ENCODE results near the gene CCDC92.
"Not testable (repeated sequence)": the region's sequence is repeated elsewhere in the genome, so short reads cannot be mapped to it uniquely, and the experiment has no call there.

CCDC92 gene

DNA sequence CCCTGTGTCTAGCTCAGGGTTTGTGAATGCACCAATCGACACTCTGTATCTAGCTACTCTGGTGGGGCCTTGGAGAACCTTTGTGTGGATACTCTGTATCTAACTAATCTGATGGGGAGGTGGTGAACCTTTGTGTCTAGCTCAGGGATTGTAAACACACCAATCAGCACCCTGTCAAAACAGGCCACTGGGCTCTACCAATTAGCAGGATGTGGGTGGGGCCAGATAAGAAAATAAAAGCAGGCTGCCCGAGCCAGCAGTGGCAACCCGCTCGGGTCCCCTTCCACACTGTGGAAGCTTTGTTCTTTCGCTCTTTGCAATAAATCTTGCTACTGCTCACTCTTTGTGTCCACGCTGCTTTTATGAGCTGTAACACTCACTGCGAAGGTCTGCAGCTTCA lies 25.1 kb downstream of the CCDC92 start:
- not testable (repeated sequence) for DNase-seq

DNA sequence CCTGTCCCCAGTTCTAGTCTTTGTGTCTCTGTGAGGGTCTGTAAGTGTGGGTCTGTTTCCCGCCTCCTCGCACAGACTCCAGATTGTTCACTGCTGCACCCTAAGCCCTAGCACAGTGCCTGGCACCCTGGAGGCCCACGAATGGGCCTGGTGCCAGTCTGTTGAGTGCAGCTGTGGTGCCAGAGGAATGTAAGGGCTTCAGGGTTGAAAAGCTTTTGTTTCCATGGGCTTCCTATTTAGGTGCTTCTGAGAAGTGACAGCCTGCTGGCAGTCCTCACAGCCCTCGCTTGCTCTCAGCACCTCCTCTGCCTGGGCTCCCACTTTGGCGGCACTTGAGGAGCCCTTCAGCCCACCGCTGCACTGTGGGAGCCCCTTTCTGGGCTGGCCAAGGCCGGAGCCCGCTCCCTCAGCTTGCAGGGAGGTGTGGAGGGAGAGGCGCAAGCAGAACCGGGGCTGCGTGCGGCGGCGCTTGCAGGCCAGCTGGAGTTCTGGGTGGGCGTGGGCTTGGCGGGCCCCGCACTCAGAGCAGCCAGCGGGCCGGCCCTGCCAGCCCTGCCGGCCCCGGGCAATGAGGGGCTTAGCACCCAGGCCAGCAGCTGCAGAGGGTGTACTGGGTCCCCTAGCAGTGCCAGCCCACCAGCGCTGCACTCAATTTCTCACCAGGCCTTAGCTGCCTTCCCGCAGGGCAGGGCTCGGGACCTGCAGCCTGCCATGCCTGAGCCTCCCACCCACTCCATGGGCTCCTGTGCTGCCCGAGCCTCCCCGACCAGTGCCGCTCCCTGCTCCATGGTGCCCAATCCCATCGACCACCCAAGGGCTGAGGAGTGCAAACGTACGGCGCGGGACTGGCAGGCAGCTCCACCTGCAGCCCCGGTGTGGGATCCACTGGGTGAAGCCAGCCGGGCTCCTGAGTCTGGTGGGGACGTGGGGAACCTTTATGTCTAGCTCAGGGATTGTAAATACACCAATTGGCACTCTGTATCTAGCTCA lies 25.8 kb downstream of the CCDC92 start:
- not testable (repeated sequence) for DNase-seq

DNA sequence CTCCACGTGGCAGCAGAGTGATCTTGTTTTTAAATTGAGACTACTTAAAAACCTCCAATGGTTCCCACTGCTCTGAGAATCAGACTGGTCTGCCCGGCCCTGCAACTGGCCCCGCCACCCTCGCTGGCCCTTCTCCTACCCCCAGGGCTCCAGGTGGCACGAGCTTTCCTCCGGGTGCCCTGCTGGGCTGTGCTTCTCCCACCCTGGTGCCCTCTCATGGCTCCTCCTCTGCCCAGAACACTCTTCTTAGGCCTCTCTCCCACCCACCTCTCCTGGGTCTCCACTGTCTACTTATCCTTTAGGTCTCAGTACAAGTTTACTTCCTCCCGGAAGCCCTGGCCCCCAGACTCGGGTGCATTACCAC lies 26.5 kb downstream of the CCDC92 start:
- no peak for DNase-seq

DNA sequence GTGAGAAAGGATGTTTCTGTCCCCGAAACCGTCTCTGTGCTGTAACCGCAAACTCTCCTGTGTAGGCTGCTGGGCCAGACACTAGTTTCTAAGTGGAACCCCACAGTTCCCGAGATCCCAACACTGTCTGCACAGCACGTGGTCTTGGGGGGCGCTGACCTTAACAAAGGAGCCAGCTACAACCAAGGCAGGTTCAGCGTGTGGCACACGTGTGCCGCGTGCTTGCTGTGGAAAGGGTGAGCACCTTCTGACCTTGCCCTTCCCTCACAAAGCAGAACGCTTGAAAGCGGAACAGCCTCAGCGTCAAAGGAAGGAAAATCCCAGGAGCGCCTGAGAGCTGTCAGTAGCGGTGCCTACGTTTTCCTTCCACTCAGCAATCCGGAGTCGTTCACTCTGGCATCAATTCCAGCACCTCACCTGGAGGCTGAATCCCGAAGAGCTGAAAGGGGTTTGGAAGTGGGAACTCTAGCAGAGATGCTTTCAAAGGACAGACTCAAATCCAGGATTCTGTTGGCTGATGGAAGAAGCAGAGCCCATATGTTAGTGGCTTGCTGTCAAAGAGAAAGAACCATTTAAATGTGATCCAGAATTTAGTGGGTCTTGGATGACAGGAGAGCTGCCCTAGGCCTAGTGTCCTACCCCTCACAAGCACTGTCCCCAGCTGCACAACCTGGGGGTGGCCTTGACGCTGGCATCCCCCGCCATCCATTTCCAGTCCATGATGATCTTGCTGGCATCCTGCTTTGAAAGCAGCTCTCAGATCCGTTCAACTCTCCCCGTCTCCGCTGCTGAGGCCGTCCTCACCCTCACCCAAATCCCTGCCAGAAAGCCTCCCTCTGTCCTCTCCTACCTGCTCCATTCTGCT lies 27.1 kb downstream of the CCDC92 start:
- DNase-seq: no peak

DNA sequence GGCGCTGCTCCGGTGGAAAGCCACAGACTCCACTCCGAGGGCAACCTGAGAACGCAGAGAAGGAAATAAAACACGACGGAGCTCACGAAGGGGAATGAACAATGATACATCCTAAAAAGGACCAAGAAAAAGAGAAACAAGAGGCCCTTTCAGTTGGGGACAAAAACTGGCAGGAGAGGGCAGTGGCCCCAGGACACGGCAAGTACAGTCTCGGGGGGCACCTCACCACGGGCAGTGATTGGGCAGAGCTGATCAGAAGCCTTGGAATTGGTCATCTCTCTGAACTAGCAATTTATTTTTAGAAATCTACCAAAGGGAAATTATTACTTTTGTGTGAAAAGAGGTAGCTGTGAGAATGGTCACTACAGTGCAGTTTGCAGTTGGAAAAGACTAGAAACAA lies 27.9 kb downstream of the CCDC92 start:
- DNase-seq: no peak

DNA sequence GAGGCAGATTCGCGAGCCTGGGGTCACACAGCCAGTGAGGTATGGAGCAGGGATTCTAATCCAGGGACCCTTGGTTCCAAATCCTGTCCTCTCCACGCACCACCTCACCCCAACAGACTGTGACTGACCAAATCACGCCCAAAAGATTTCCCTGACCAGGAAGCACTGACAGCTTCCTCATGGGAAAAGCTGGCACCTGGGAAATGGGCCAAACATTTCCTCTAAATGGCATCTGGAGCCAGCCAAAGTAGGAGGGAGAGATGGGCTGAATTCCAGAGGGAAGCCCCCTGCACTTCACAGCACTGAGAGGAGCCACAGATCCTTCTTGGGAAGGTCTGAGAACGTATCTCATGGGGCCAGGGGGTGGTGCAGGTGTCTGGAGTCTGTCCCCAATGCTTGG lies 28.8 kb downstream of the CCDC92 start:
- no peak for DNase-seq

DNA sequence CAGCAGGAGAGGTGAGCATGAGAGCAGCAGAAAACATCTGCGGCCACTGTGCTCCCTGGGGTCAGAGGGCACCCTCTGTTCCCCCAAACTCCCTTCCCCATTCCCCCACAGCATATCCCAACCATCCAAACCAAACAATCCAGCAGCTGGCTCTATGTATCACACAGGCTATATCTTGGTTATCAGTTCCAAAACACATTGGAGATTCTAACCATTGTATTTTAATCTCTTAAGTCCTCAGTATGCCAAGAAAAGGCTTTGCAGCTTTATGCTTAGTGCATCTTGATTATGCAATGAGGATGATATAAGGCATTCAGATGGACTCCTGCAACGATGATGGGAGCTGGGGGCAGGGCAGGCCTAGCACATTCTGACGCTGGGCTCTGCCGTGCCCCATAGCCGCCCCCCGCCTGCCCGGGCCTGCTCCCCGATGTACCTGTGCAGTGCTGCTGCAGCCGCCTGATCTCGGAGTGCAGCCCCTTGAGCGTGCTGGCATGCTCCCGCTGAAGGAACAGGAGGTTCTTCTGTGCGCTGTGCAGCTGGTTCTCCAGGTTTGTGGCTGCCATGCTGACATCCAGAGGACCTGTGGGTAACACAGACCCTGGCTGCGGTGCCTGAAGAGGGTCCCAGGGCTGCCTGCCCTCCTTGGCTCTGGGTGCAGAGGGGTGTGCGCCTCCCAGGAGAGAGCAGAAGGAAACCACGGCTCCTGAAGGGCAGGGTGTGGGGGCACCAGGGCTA lies 29.6 kb downstream of the CCDC92 start:
- no peak for DNase-seq

DNA sequence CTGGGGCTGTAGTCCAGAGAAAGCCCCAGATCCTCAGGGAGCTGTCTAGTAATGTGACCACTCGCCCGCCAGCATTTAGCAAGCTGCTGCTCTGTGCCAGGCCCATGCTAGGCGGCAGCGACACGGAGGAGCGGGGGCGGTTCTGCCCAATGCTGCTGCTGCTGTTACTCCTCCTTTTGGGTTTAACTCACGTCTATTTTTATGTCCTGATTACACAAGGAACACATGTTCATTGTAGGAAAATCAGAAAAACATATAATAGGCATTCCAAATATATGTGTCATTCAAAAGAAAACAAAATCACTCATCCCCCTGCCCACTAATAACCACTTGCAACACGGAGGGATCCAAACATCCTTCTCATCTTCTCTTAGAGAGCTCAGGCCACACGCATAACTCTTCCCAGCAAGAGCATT lies 30.4 kb downstream of the CCDC92 start:
- DNase-seq: no peak

DNA sequence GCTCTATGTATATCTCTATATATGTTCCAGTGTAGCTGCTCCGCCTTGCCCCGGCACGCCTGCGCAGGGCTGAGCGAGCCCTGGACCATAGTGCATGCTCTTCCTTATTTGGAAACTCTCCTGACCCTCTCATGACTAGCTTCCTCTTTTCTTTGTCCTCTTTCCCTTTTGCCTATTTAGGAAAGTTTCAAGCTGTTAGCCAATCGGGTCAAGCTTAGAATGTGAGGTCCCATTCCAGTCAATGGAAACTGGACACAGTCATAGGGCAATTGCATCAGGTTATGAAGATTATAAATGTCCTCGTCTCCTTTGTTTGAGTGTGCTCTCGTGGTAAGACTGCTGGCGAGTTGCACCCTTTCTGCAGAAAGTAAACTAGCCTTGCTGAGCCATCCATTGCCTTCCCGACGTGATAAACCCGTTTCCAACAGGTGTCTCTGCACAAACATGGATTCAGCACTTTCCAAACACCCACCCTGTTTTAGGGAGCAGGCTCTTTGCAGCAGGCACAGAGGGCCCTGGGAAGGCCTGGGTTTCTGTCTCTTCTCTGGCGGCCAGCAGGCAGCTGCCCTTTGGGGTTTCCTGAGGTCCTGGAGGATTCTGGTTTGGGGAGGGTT lies 30.9 kb downstream of the CCDC92 start:
- DNase-seq: no peak

DNA sequence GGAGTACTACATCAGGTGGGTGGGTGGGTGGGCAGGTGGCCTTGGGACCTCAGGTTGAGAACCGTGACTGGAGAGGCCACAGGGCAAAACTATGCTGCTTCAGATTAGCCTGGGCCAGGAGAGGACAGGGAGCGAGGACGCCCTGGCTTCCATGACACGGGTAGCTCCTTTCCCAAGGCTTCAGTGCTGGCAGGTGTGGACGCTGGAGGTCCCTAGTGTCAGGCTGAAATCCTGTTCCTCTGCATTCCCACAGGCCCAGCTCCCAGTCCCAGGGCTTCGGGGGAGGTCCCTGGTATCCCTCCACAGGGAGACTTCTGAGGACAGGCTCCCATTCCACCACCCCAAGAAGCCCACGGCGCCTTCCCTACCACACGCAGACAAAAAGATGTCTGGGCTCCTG lies 31.6 kb downstream of the CCDC92 start:
- DNase-seq: no peak

DNA sequence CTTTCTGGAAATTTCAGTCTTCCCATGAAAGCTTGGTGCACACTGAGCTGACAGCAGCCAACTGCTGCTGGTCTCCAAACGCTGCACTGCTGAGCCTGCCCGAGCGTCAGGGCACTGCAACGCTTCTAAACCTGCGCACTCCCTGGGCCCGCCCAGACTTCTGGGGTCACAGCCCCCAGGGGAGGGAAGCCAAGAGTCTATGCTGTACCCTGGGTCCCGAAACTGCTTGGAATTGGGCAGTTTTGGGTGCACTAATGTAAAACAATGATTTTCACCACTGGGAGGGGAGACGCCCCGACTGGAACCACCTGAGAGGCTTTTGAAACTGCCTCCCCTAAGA lies 32.0 kb downstream of the CCDC92 start:
- no peak for DNase-seq

DNA sequence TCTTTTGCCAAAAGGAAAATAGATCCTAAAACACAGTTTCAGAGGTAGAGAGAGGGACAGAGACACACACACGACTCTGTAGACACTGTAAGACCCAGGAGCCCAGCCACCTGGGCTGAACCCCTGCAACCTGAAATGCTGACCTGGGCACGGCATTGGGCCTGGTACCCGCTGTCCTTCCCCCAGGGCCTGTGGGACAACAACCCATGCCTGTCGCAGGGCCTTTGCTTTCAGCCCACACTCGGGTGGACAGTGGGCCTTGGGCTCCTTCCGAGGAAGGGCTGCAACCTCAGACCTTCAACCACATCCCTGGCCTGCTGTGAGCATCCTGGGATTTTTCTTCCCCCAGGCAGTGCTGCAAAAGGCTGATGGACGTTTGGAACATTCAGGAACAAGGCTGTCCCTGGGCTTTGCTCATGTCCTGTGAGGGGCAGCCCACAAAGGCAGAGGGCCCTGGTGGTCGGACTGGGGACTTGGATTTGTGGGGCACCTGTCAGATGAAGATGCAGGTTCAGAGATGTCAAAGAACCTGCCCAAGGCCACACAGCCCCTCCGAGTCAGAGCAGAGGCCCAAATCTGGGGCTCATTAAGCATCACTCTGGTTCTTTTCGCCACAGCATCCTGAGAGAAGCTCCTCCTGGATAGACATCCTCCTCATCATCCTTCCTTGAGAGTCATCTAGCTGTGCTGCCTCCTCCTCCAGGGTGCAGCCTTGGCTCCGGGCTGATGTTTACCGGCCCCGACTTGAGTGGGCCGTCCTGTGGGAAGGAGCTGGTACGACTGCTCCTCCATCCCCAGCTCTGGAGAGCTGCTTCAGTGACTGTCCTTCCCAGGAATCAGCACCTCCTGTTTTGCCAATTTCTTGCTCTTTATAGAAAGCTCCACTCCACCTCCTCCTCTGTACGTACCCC lies 32.7 kb downstream of the CCDC92 start:
- DNase-seq: no peak

DNA sequence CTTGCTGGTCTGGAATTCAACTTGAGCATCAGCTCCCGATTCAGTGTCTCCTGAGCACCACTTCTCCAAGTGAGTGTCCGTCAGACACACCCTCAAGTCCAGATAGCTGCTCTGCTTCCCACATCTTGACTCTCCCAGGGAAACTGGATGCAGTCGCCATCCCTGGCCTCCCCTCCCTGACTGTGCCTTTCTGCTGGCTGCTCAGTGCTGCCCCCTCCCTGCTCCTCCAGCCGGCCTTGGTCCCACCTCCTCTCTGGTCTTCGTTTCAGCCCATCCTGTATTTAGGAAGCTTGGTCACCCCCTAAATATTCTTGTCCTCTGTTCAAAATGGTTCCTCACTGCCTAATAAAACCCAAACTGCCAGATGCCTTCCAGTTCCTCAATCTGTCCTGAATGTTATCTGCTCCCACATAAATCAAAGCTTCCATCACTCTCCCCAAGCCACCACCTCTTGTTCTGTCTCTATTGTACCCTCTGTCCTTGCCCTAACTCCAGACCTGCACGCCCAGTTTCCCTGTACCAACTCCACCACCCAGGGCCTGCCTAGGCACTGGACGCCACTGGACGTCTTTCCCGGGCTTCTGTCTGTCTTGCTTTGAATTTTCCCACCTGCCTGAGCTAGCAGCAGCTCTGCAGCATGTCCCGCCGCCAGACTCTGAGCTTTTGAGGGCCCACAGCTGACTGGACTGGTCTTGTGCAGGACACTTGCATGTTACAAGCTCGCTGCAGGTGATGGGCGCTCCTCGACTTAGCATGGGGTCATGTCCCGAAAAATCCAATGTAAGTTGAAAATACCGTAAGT lies 33.8 kb downstream of the CCDC92 start:
- DNase-seq: no peak

DNA sequence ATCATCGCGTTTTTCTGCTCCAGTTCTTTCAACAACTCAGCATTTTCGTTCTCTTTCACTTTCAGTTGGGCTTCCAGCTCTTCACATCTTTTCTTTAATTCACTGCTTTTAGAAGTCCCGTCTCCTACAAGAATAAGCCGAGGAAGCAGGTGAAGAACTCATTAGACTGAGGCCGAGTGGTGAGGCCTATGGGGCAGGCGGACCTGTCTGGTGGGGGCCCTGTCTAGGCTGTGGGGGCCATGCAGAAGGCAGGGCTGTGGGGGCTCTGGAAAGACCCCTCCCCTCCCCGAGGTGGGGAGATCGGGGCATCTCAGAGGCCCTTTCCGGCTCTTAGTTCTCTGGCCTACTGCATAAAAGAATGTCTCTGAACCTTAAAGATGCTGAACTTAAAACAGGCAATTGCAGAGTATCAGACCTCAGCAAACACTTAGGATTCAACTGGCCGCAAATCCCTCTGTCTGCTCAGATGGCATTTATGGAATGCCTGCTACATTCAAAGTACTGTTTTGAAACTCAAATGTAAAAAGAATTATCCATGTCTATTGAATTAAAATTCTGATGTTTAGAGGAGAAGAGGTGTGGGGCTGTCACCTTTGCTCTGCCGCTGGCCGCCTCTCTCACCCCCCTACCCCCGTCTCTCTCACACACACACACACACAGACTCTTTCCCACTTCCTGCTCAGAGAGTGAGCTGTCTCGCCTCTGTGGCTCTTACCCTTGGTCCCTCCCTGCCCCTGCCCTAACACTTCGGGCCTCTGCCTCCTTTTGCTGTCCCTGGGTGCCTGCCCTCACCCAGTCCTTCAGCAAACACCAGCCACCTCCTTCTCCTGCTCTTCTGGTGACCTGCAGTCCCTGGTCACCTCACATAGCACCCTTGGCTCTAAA lies 34.7 kb downstream of the CCDC92 start:
- peak; percentile 35 for DNase-seq

DNA sequence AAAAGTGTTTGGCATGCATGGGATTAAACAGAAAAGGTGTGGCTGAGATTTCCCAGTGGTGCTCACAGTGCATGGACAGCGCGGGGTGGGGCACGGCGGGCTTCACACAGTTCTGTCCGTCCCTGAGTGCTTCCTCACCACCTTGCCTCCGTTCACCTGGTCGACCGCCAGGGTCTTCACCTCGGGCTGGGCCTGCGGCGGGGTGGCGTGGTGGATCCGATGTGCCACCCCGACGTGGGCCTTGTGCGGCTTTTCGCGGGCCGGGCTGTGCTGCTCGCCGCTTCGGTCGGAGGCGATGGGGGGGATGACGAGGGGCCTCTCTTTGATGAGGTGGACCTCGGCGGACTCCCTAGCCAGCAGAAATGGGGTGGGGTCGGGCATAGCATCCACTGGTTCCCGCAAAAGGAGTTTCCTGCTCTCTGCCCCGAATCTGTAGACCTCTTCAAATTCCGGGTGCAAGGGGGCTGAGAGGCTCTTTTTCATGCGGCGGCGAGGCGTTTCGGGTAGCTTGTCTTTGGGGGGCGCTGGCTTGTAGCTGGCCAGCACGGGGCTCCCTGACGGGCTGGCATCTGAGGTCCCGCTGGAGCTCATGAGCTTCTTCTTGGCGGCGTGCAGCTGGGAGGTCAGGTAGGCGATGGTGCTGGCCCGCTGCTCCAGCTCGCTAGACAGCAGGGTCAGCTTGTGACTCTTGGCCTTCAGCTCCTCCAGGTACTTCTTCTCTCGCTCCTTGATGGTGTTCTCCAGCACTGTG lies 35.5 kb downstream of the CCDC92 start:
- no peak for DNase-seq

DNA sequence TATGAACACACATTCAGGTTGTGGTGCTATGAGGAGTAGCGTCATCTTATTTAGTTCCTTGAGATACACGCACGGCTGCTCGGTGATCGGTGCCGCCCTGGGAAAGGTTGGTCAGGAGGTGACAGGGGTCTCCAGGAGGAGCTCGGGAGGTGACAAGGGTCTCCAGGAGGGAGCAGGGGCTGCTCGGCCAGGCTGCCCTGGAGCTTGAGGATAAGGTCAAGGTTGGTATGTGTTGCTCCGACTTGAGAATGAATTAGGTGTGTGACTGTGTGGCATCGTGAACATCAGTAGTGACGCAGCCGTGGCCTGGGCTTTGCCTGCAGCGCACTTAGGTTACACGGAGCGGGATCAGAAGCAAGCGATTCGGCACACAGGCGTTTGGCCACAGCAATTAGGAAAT lies 36.2 kb downstream of the CCDC92 start:
- DNase-seq: no peak

DNA sequence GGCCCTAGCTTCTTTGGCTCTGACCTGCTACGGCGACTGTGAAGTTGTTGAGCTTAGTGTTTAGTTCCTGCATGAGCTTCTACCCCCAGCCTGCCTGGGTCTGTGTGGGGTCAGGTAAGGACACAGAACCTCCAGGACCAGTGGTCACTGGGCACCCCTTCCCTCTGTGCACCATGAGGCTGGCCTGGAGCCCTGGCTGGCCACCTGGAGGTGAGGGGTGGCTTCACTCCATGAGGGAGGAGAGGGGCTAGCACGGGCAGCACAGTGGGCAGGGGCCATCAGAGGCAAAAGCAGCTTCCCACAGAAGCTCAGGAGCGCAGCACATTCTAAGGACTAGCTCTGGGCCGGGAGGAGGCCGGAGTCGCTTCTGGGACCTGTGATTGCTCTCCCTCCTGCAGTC lies 36.7 kb downstream of the CCDC92 start:
- DNase-seq: no peak

DNA sequence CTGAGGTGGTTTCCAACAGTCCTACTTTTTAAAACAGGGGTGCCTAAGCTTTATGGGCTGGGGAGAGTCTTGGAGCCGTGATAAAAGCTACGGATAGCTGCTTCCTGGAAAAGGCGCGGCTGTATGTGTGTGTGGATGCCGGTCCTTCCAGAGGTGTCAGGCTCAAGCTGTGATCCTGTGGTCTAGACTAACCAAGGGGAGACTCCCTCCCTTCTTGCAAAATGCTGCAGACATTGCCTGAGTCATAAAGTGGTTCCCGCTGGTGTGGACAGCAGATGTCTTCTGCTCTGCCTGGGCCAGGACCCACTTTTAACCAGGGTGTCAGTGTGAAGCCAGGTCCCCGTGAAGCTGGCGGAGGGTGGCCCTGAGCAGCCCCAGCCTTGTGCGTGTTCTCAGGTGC lies 37.8 kb downstream of the CCDC92 start:
- no peak for DNase-seq

DNA sequence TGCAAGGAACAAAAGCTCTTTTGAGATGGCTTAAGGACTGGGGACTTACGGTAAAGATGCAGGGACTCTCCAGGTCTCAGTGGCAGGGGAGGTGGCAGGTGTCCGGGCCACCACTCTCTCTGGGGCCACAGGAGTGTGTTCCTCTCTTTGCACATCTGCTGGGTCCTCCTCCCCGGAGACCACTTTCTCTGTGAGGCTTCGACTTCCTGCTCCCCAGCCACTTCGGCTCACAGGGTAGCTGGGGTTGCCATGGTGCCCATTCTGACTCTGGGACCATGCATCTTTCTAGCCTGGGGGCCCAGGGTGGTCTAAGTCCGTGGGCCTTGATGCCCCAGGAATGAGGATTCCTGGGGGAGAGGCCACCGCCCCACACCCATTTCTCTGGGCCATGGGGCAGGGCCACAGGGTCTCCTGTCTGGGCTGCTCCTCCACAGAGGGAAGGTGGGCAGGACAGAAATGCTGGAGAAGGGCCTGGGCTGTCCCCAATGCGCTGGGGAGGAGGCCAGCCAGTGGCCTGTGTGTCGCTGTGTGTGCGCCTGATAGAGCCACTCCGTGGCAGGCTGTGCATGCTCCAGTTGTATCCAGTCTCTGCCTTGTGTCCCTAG lies 38.5 kb downstream of the CCDC92 start:
- no peak for DNase-seq

Measured in stimulated activated naive CD4-positive, alpha-beta T cell treated with Interleukin-2 at 50 U/mL for 16 hours (primary cell).